Ishikawa (cell line): ENCODE measurements around the gene GMDS.

Experiments
- CEBPB ChIP-seq: IDR thresholded peaks from 2 replicates; pipeline ENCODE4 v1.6.1; 2012
- CREB1 ChIP-seq: IDR thresholded peaks from 2 replicates; pipeline ENCODE4 v1.6.1; 2012; ENCODE audit warnings: low read depth
- EGR1 ChIP-seq: IDR thresholded peaks from 2 replicates; pipeline ENCODE4 v1.6.1; 2012
- EP300 ChIP-seq: IDR thresholded peaks from 2 replicates; pipeline ENCODE4 v1.6.1; 2012; ENCODE audit warnings: borderline replicate concordance
- FOXM1 ChIP-seq: IDR thresholded peaks from 2 replicates; pipeline ENCODE4 v1.6.1; 2012; ENCODE audit warnings: low read depth, borderline replicate concordance
- MAX ChIP-seq: IDR thresholded peaks from 2 replicates; pipeline ENCODE4 v1.6.1; 2012
- NFIC ChIP-seq: IDR thresholded peaks from 2 replicates; pipeline ENCODE4 v1.6.1; 2012
- RAD21 ChIP-seq: IDR thresholded peaks from 2 replicates; pipeline ENCODE4 v1.6.1; 2012; ENCODE audit warnings: low read depth
- REST ChIP-seq: IDR thresholded peaks from 2 replicates; pipeline ENCODE4 v1.6.1; 2012; ENCODE audit warnings: low read depth, mild to moderate bottlenecking
- TAF1 ChIP-seq: IDR thresholded peaks from 2 replicates; pipeline ENCODE4 v1.6.1; 2012; ENCODE audit warnings: low read depth, mild to moderate bottlenecking
- TCF12 ChIP-seq: IDR thresholded peaks from 2 replicates; pipeline ENCODE4 v1.6.1; 2012; ENCODE audit warnings: low read depth
- TEAD4 ChIP-seq: IDR thresholded peaks from 2 replicates; pipeline ENCODE4 v1.6.1; 2012
- USF1 ChIP-seq: IDR thresholded peaks from 2 replicates; pipeline ENCODE4 v1.6.1; 2012
- YY1 ChIP-seq: IDR thresholded peaks from 2 replicates; pipeline ENCODE4 v1.6.1; 2012; ENCODE audit warnings: low read depth
- ZBTB7A ChIP-seq: IDR thresholded peaks from 2 replicates; pipeline ENCODE4 v1.6.1; 2012; ENCODE audit warnings: low read depth

The GMDS gene

GRCh38 chr6:1631251-1631650, 614.2 kb downstream of the GMDS start:
- no peak for TF ChIP-seq MAX
- no peak for TF ChIP-seq EGR1
- no peak for TF ChIP-seq USF1
- no peak for TF ChIP-seq ZBTB7A
- no peak for TF ChIP-seq TAF1
- TF ChIP-seq EP300: no peak
- no peak for TF ChIP-seq TCF12
- no peak for TF ChIP-seq RAD21
- no peak for TF ChIP-seq NFIC
- no peak for TF ChIP-seq TEAD4
- no peak for TF ChIP-seq FOXM1
- no peak for TF ChIP-seq YY1
- TF ChIP-seq CREB1: no peak
- TF ChIP-seq REST: no peak
- TF ChIP-seq CEBPB: no peak

- TF ChIP-seq EGR1: no peak
- no peak for TF ChIP-seq YY1
- TF ChIP-seq RAD21: no peak
- no peak for TF ChIP-seq ZBTB7A
- no peak for TF ChIP-seq TAF1
- no peak for TF ChIP-seq CEBPB
- TF ChIP-seq NFIC: no peak
- TF ChIP-seq TEAD4: no peak
- no peak for TF ChIP-seq USF1
- TF ChIP-seq MAX: no peak
These were observed 614.6 kb downstream of the GMDS start for GRCh38 chr6:1630771-1631217.

- TF ChIP-seq NFIC: no peak
- no peak for TF ChIP-seq TAF1
- no peak for TF ChIP-seq ZBTB7A
- no peak for TF ChIP-seq TCF12
These were observed 615.1 kb downstream of the GMDS start for GRCh38 chr6:1630212-1630770.

- TF ChIP-seq MAX (no peak), YY1 (no peak), EP300 (no peak), EGR1 (no peak), TEAD4 (no peak), USF1 (no peak), TCF12 (no peak), NFIC (no peak), CEBPB (no peak), REST (no peak), ZBTB7A (no peak), CREB1 (no peak), FOXM1 (no peak)
These were observed 616.1 kb downstream of the GMDS start for GRCh38 chr6:1629316-1629715.

GRCh38 chr6:1627827-1628560, 617.4 kb downstream of the GMDS start:
- no peak for TF ChIP-seq CEBPB
- TF ChIP-seq TAF1: no peak
- TF ChIP-seq FOXM1: no peak
- TF ChIP-seq TEAD4: no peak
- TF ChIP-seq USF1: no peak
- no peak for TF ChIP-seq ZBTB7A
- TF ChIP-seq EP300: no peak
- no peak for TF ChIP-seq RAD21
- TF ChIP-seq MAX: no peak
- no peak for TF ChIP-seq TCF12
- TF ChIP-seq NFIC: no peak
- TF ChIP-seq REST: no peak
- TF ChIP-seq CREB1: no peak
- TF ChIP-seq YY1: no peak
- no peak for TF ChIP-seq EGR1
